Measurements from ENCODE around the gene ZMAT1.
"Not testable (repeated sequence)": the region's sequence is repeated elsewhere in the genome, so short reads cannot be mapped to it uniquely, and the experiment has no call there.

The ZMAT1 gene

DNA sequence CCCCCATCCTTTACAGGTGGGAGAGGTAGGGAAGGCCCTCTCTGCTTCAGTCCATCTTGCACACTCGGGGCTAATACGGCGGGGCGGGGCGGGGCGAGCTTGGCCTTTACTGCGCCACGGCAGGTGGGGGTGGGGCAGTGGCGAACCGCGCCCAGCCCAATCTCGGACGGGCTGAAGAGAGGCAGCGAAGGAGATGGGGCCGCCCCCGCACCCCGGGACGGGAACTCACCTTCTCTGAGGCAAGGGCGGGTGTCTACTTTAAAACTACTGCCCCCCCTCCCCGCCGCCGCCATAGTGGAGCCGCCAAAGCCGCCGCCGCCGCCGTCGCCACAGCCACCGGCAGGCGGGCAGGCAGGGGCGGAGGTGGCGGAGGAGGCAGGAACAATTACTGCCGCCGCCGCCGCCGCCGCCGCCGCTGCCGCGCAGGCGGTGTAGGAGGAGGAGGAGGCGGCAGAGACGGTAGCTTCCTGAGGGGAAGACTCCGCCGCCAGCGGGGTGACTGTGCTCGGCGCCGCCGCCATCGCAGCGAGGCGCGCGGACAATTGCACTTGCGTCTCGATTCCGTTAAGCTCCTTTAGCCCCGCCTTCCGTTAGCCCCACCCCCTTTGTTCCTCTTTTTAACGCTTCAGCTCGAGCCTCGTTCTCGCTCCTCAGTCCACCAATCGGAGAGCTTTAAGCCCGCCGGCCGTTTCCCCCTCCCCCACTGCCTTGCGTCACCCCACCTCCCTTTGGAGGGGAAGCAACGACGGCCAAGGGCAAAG is at the start of gene ZMAT1:
Gene ZMAT1 (minus strand): TSS at position 540 of the 761 bp plus-strand sequence. CDS start 19 bp downstream, at position 521.
- TF ChIP-seq, protein P1, sequence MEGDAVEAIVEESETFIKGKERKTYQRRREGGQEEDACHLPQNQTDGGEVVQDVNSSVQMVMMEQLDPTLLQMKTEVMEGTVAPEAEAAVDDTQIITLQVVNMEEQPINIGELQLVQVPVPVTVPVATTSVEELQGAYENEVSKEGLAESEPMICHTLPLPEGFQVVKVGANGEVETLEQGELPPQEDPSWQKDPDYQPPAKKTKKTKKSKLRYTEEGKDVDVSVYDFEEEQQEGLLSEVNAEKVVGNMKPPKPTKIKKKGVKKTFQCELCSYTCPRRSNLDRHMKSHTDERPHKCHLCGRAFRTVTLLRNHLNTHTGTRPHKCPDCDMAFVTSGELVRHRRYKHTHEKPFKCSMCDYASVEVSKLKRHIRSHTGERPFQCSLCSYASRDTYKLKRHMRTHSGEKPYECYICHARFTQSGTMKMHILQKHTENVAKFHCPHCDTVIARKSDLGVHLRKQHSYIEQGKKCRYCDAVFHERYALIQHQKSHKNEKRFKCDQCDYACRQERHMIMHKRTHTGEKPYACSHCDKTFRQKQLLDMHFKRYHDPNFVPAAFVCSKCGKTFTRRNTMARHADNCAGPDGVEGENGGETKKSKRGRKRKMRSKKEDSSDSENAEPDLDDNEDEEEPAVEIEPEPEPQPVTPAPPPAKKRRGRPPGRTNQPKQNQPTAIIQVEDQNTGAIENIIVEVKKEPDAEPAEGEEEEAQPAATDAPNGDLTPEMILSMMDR (IDR thresholded peaks at IDR 0.05; ENCODE audit: insufficient read depth, low read depth, low read length, missing control alignments) = no peak
- peak within 1 kb of the TSS; percentile 47 for H3K4me3 ChIP-seq (ENCODE audit: low read depth, low read length)
- peak; percentile 88 for DNase-seq (ENCODE audit: low read depth)

DNA sequence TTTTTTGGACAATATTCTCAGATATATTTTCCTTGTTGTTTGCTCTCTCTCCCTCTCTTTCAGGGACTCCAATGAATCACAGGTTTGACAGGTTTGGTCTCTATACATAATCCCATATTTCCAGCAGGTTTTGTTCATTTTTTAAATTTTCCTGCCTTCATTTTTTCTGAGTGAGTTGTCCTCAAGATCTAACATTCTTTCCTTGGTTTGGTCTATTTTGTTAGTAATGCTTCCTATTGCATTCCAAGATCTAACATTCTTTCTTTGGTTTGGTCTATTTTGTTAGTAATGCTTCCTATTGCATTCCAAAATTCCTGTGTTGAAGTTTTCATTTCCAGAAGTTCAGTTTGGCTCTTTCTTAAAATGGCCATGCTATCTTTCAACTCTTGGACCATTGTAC is 45.3 kb upstream of the ZMAT1 start:
- DNase-seq (ENCODE audit: low read depth) = no peak
- TF ChIP-seq, protein P1 (IDR thresholded peaks at IDR 0.05; ENCODE audit: insufficient read depth, low read depth, low read length, missing control alignments) = no peak
- H3K4me3 ChIP-seq (ENCODE audit: low read depth, low read length) = no peak overlapping the region

DNA sequence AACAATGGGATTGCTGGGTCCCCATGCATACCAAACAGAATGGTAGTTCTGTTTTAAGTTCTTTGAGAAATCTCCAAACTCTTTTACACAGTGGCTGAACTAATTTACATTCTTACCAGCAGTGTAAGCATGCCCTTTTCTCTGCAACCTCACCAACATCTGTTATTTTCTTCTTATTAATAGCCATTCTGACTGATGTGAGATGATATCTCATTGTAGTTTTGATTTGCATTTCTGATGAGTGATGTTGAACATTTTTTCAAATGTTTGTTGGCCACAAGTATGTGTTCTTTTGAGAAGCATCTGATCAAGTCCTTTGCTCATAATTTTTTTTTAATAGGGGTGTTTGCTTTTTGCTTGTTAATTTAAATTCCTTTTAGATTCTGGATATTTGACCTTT is 41.2 kb upstream of the ZMAT1 start:
- TF ChIP-seq, protein P1 (IDR thresholded peaks at IDR 0.05; ENCODE audit: insufficient read depth, low read depth, low read length, missing control alignments) = no peak
- no peak overlapping the region for H3K4me3 ChIP-seq (ENCODE audit: low read depth, low read length)
- DNase-seq (ENCODE audit: low read depth) = no peak

DNA sequence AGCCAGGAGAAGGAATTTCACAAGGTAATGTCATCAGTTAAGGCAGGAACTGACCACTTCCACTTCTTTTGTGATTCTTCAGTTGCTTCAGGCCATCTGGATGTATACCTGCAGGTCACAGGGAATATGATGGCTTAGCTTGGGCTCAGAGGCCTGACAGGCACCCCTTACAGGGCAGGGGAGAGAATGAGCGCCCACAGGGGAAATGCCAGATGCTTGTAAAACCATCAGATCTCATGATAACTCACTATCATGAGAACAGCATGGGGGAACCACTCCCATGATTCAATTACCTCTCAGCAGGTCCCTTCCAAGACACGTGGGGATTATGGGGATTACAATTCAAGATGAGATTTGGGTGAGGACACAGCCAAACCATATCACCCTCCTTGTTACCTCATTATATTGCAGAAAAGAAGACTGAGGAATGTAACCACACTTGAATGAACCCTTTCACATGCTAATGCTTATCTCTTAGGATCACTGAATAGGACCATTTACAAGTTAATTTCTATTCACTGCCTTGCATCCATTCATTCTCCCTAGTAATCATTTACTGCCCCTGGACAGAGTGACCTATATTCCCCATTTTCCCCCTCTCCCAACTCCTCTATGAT is 33.2 kb upstream of the ZMAT1 start:
- H3K4me3 ChIP-seq (ENCODE audit: low read depth, low read length); DNase-seq (ENCODE audit: low read depth): not testable (repeated sequence)

DNA sequence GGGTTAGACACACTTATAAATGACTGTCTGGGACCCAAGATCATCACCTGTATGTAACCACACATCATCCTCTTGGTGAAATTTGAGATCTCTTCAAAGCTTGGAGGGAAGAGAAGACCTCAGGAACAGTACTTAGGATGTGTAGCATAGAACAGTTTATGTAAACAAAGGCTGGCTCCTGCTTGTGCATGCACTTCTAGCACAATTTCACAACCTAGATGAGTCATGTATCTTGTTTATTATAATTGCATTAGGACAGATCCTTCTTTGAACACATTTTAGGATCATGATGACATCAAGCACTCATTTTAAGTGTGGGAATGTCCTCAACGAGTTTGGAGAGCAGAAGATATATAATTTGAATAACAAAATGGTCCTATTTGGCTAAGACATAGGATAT is 26.3 kb upstream of the ZMAT1 start:
- TF ChIP-seq, protein P1 (IDR thresholded peaks at IDR 0.05; ENCODE audit: insufficient read depth, low read depth, low read length, missing control alignments) = no peak
- no peak overlapping the region for H3K4me3 ChIP-seq (ENCODE audit: low read depth, low read length)
- DNase-seq (ENCODE audit: low read depth) = no peak

DNA sequence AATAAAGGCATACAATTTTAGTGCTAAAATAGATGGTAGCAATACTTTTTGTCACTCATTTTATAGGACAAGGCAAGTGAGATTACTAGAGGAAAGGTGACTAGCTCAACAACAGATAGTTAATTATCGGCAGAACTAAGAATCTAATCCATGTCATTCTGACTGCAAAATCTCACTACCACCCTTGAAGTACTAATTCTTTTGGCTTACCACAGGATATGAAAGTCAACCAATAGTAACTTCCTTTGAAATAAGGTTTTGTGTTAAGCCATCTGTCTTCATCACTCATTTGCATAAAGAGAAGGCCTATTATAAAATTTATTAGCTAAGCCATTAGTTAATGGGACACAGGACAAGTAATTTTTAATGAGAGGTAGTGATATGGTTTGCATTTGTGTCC is 25.3 kb upstream of the ZMAT1 start:
- H3K4me3 ChIP-seq (ENCODE audit: low read depth, low read length) = no peak overlapping the region
- no peak for DNase-seq (ENCODE audit: low read depth)
- TF ChIP-seq, protein P1 (IDR thresholded peaks at IDR 0.05; ENCODE audit: insufficient read depth, low read depth, low read length, missing control alignments) = no peak

DNA sequence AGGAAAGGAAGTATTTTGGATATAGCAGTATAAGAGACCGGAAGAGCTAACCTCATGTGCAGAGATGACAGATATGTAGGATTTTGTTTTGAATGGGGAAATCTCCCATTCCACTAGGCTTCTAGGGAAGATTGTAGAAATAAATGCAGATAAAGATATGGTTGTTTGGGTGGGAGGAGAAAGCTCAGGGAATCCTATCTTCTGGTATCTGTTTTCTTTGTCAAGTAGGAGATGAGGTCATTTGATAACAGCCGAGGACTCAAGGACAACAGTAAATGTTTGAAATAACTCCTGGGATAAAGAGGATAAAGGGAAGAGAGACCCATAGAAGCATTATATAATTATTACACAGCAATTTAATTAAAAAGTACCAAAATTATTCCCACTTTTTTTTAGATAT is 24.7 kb upstream of the ZMAT1 start:
- no peak overlapping the region for H3K4me3 ChIP-seq (ENCODE audit: low read depth, low read length)
- TF ChIP-seq, protein P1 (IDR thresholded peaks at IDR 0.05; ENCODE audit: insufficient read depth, low read depth, low read length, missing control alignments) = no peak
- DNase-seq (ENCODE audit: low read depth) = no peak
